T-cell (primary cell): Measurements from ENCODE around the gene DDX51. TPM values are rescaled to one million over a fixed set of nuclear protein-coding genes. Genes with fewer than 3 reads are reported as not detected.

Experiments used
- ATAC-seq, 4 experiments: fragments of 200-7000 bp in 3 of 4; fragments of 150-1000 bp in 1 of 4; cut with Tn5 transposase; replicated peaks in 1 of 4; 1 replicate in 3 of 4; 2 replicates in 1 of 4; pipeline ENCODE4 v1.10.0; 2021; ENCODE audit warnings: moderate library complexity in 3 of 4, mild to moderate bottlenecking in 2 of 4, moderate number of reproducible peaks in 1 of 4
- CTCF ChIA-PET, 2 donors: fragments of 300-600 bp; sonication (Branson Sonifier 250); formaldehyde crosslinking; loops; one replicate each; lab custom pipeline; 2022; ENCODE audit warnings: antibody characterized with exemption in 2 of 2; lab: Charles Lee
- POLR2A ChIA-PET, 2 donors: fragments of 300-600 bp; sonication (Branson Sonifier 250); formaldehyde crosslinking; loops; one replicate each; lab custom pipeline; 2022; ENCODE audit warnings: antibody characterized with exemption in 2 of 2; lab: Charles Lee
- DNase-seq, 35 experiments: peaks; one replicate each; pipeline versions ENCODE4 v3.0.0 to v3.0.0-alpha.2; 2013 to 2023
- H3K27ac ChIP-seq: one replicate; pipeline ENCODE4 v1.5.1; 2013; ENCODE audit warnings: low read length
- H3K27me3 ChIP-seq, 2 experiments: replicated peaks in 1 of 2; 1 replicate in 1 of 2; 2 replicates in 1 of 2; pipeline versions ENCODE4 v1.6.1 to v1.7.0; 2013; ENCODE audit warnings: low read length in 1 of 2, mixed read lengths in 1 of 2; ENCODE audit not compliant: control insufficient read depth in 2 of 2, insufficient read depth in 2 of 2; ENCODE audit errors: extremely low read depth in 1 of 2
- H3K36me3 ChIP-seq, 2 donors: 1 replicate in 1 of 2; 2 replicates in 1 of 2; pipeline versions ENCODE4 v1.6.1 to v1.7.0; 2013; ENCODE audit warnings: low read length in 1 of 2; ENCODE audit not compliant: control insufficient read depth in 2 of 2, insufficient read depth in 1 of 2; ENCODE audit errors: extremely low read depth in 1 of 2
- H3K4me1 ChIP-seq, 2 experiments: 1 replicate in 1 of 2; 2 replicates in 1 of 2; pipeline versions ENCODE4 v1.6.1 to v1.7.0; 2013; ENCODE audit warnings: low read length in 2 of 2, mixed read lengths in 1 of 2; ENCODE audit not compliant: insufficient read depth in 2 of 2, control insufficient read depth in 1 of 2; ENCODE audit errors: extremely low read depth in 1 of 2
- H3K4me3 ChIP-seq, 2 donors: 1 replicate in 1 of 2; 2 replicates in 1 of 2; pipeline versions ENCODE4 v1.5.1 to v1.7.0; 2013; ENCODE audit warnings: mild to moderate bottlenecking in 2 of 2, low read length in 1 of 2, moderate library complexity in 1 of 2; ENCODE audit not compliant: control insufficient read depth in 1 of 2; ENCODE audit errors: extremely low read depth in 1 of 2
- H3K9me3 ChIP-seq: 2 replicates; pipeline ENCODE4 v1.7.0; 2013
- H3K27ac Mint-ChIP-seq, 2 donors: one replicate each; pipeline ENCODE4 v1.8.0; 2020 to 2021; ENCODE audit warnings: mild to moderate bottlenecking in 2 of 2, mixed read lengths in 2 of 2
- H3K27me3 Mint-ChIP-seq, 2 donors: one replicate each; pipeline ENCODE4 v1.8.0; 2021 to 2022; ENCODE audit warnings: mixed read lengths in 2 of 2
- H3K36me3 Mint-ChIP-seq: one replicate; pipeline ENCODE4 v1.8.0; 2021; ENCODE audit warnings: mixed read lengths
- H3K4me1 Mint-ChIP-seq, 3 donors: one replicate each; pipeline ENCODE4 v1.8.0; 2020 to 2022; ENCODE audit warnings: mixed read lengths in 3 of 3, mild to moderate bottlenecking in 1 of 3
- H3K4me3 Mint-ChIP-seq, 3 donors: one replicate each; pipeline ENCODE4 v1.8.0; 2020 to 2022; ENCODE audit warnings: mild to moderate bottlenecking in 3 of 3, mixed read lengths in 3 of 3, moderate library complexity in 3 of 3
- H3K9me3 Mint-ChIP-seq, 3 donors: one replicate each; pipeline ENCODE4 v1.8.0; 2020 to 2022; ENCODE audit warnings: mixed read lengths in 3 of 3
- WGBS: methylation state at CpG from one replicate; pipeline ENCODE4 v1.1.5; 2013; ENCODE audit warnings: missing lambda C conversion rate; ENCODE audit not compliant: insufficient coverage; 5-methylcytosine and 5-hydroxymethylcytosine counted together
- total RNA-seq, 35 experiments: library from RNA in 6 of 35; stranded (reverse) in 6 of 35; fragments of 120-200 nt in 1 of 35; gene quantifications; one replicate each; pipeline versions ENCODE4 v1.2.1 to v1.2.4 and lab custom pipeline; 2013 to 2026

DDX51 gene
- total RNA-seq, 5 donors from 2014 or later (not counting 1 experiment from before 2014, with no cell fraction given), result 41.9 to 58.6 (median 49.0) TPM

DNA sequence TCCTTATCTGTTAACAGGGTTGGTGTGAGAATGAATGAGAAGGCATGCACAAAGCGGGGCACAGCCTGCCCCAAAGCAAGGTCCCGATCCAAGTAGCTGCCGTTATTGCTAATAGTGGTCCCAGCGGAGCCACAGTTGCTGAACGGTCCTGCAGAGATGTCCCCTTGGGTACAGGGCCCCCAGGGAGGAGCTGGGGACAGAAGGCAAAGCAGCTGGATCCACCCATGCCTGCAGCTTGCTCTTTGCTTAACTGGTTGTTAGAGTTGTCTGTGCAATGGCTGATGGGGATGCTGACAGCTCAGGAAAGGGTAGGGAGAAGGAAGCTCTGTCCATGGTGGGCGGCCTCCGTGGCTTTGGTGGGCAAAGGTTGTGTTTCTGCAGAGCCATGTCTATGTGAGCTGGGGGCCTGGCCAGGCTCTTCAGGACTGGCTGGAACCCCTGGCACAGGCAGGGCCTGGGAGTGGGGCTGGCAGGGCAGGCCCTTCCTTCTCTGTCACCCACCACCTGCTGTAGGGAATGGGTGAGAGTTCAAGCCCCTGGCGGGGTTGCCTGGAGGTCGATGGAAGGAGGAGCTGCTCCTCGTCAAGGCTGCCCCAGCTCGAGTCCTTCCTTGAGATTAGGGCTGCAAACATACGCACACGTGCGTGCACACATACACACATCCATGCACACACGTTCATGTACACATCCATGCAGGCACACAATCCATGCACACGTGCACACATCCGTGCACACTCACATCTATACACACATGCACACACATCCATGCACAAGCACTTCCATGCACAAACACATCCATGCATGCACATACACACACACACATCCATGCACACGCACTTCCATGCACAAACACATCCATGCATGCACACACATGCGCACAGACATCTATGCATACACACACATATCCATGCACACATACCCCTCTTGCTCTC lies 35.6 kb upstream of the DDX51 start:
- H3K4me1 Mint-ChIP-seq, result peaks cover 32 to 46% (median 40%) of the 10 kb centered on the region in 3 donors

DNA sequence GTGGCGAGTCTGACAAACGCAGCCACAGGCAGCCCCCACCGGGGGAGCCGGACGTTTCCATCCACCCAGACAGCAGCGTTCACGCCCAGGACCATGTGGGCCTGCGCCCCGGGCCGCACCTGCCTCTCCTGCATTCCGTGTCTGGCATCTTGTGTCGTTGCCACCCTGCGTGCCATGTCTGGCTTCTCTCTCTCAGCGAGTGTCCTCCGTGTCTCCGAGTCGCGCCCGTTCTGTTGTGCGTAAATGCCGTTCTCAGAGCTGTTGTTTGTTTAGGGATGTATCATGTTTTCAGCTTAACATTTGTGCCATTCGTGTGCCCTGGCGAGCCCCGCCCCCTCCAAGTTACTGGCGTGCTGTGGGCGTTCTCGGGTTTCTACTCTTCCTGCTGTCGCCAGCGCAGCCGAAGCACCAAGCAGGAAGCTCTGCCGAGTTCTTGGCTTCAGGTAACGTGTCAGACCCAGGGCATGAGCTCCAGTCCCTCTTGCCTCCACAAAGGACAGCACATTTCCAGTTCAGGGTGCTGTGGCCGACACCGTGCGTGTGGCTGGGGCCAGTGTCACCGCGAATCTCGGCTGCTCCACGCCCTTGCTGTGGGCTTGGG lies 34.8 kb upstream of the DDX51 start:
- H3K9me3 ChIP-seq, result no peaks in the 10 kb centered on the region
- Mint-ChIP-seq H3K4me1 (peaks cover 32 to 45% (median 40%) of the 10 kb centered on the region in 3 donors), H3K36me3 (no peaks in the 10 kb centered on the region), H3K9me3 (no peaks in the 10 kb centered on the region), H3K27ac (peak overlapping the region; percentile 82 to 96), H3K27me3 (no peaks in the 10 kb centered on the region), H3K4me3 (peak overlapping the region; percentile 79 to 86 (median 84))
- peak; percentile 70 to 87 (median 76) for ATAC-seq
- peaks cover 0 to 38% of the 10 kb centered on the region in 2 experiments for H3K27me3 ChIP-seq
- DNase-seq, result peak in 32 of 35 experiments; percentile 33 to 79 (median 60)
- no peaks in the 10 kb centered on the region for H3K36me3 ChIP-seq
- CTCF ChIA-PET, result no interaction called here
- H3K4me1 ChIP-seq, result peaks cover 12 to 33% of the 10 kb centered on the region in 2 experiments
- peak overlapping the region; percentile 28 for H3K27ac ChIP-seq
- POLR2A ChIA-PET, result no interaction called here
- peak overlapping the region in 1 of 2 donors; percentile 33 for H3K4me3 ChIP-seq
- 50% methylated on average over 36 of the region's 39 CpGs for WGBS

More for the DNA sequence above, 35.6 kb upstream of the DDX51 start:
- no peak for DNase-seq
- Mint-ChIP-seq H3K27ac (peak overlapping the region; percentile 82 to 96), H3K36me3 (no peaks in the 10 kb centered on the region), H3K9me3 (no peaks in the 10 kb centered on the region), H3K4me3 (peak overlapping the region in 2 of 3 donors; percentile 84 to 86), H3K27me3 (no peaks in the 10 kb centered on the region)
- Histone ChIP-seq H3K27me3 (peaks cover 0 to 31% of the 10 kb centered on the region in 2 experiments), H3K36me3 (no peaks in the 10 kb centered on the region), H3K4me1 (peaks cover 10 to 29% of the 10 kb centered on the region in 2 experiments), H3K9me3 (peaks cover 3% of the 10 kb centered on the region), H3K27ac (no peak overlapping the region), H3K4me3 (no peak overlapping the region)
- ChIA-PET POLR2A (interaction anchor here in 1 of 2 donors (0.6 kb wide), 1 partner anchor 63 kb away, joined by 3 read pairs; no protein-coding TSS in a partner anchor), CTCF (no interaction called here)
- 88% methylated on average over 16 of the region's 19 CpGs for WGBS
- no peak for ATAC-seq

DNA sequence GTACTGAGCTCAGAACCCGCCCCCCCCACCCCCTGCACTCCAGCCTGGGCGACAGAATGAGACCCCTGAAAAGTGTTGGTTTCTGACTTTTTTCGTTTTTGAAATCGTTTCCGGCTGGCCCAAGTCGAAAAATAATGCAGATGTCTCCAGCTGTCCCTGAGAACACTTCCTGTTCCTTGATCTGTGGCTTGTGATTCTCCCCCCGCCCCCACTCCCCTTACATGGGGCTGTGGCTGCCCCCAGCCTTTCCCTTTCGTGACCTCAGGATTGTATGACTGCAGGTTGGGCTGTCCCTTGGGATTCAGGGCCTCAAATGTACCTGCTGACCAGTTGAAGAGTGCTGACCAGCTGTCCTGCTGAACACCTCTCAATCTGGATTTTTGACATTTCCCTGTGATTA lies 34.2 kb upstream of the DDX51 start:
- H3K36me3 ChIP-seq, result no peaks in the 10 kb centered on the region
- H3K4me1 ChIP-seq, result peaks cover 12 to 39% of the 10 kb centered on the region in 2 experiments
- peak overlapping the region; percentile 79 to 86 (median 84) for H3K4me3 Mint-ChIP-seq
- H3K4me1 Mint-ChIP-seq, result peaks cover 34 to 48% (median 42%) of the 10 kb centered on the region in 3 donors
- H3K9me3 Mint-ChIP-seq, result no peaks in the 10 kb centered on the region
- no peak for DNase-seq
- no peak for ATAC-seq
- WGBS, result 0% methylated on average over 7 of the region's 8 CpGs
- CTCF ChIA-PET, result no interaction called here
- H3K27ac Mint-ChIP-seq, result peak overlapping the region; percentile 82 to 96
- peak overlapping the region in 1 of 2 donors; percentile 33 for H3K4me3 ChIP-seq
- POLR2A ChIA-PET, result no interaction called here
- peak overlapping the region; percentile 28 for H3K27ac ChIP-seq
- H3K27me3 Mint-ChIP-seq, result peaks cover 0 to under 1% of the 10 kb centered on the region in 2 donors
- no peaks in the 10 kb centered on the region for H3K9me3 ChIP-seq
- H3K27me3 ChIP-seq, result peaks cover 0 to 44% of the 10 kb centered on the region in 2 experiments
- no peaks in the 10 kb centered on the region for H3K36me3 Mint-ChIP-seq

DNA sequence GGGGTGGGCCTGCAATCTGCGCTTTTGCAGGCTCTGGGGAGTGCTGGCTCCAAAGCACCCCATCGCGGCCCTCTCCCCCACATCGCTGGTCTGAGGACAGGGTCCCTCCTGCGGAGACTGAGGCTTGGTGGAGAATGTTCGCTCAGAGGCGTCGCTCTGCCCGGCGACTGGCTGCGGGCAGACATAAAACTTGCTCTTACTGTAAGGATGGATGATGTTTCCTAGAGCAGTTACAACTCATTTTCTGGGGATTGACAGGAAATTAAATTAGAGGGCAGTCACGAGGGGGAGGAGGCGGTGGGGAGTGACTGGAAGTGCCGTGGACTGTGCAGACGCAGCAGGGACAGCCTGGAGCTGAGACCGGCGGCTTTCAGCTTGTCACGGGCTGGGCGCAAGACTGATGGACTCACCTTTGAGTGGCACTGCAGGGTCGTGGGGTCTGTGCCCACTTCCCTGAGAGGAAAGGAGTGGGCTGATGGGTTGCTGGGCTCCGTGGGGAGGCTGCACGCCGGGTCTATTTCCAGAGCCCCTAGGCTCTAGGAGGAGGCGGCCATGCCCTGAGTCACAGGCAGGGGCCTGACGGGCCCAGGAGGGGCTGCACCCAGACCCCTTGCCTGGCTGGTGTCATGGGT lies 32.9 kb upstream of the DDX51 start:
- CTCF ChIA-PET, result no interaction called here
- Histone ChIP-seq H3K36me3 (no peaks in the 10 kb centered on the region), H3K27me3 (peaks cover 0 to 57% of the 10 kb centered on the region in 2 experiments), H3K4me3 (no peak overlapping the region), H3K4me1 (peaks cover 12 to 48% of the 10 kb centered on the region in 2 experiments), H3K9me3 (no peaks in the 10 kb centered on the region), H3K27ac (no peak overlapping the region)
- peaks cover 0 to 8% of the 10 kb centered on the region in 2 donors for H3K27me3 Mint-ChIP-seq
- DNase-seq (no peak), ATAC-seq (no peak)
- peaks cover 40 to 53% (median 50%) of the 10 kb centered on the region in 3 donors for H3K4me1 Mint-ChIP-seq
- H3K36me3 Mint-ChIP-seq, result no peaks in the 10 kb centered on the region
- no peak overlapping the region for H3K27ac Mint-ChIP-seq
- H3K4me3 Mint-ChIP-seq, result peak overlapping the region in 1 of 3 donors; percentile 45
- no peaks in the 10 kb centered on the region for H3K9me3 Mint-ChIP-seq
- POLR2A ChIA-PET, result no interaction called here
- 92% methylated on average over 23 of the region's 25 CpGs for WGBS

DNA sequence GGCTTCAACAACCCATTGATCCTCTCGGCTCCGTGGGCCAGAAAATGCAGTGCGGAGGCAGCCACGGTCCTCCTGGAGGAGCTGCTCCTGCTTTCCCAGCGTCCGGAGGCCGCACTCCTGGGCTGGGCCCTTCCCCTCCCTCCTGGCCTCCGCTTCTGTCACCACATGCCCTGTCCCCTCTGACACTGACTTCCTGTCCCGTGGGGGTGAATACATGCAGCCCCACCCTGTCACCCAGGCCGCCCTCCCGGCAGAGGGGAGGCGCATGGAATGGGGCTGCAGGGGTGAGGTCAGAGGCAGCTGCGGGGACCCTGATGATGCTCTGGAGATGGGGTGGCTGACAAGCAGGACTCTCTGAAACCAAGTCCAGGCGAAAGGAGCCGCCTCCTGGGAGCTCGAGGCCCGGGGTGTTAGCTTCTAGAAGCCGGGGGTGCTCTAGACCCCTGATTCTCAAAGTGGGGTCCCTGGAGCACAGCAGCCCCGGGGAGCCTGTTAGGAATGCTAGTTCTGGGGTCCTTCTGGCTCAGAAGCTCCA lies 32.3 kb upstream of the DDX51 start:
- no peaks in the 10 kb centered on the region for H3K9me3 Mint-ChIP-seq
- H3K27ac Mint-ChIP-seq, result no peak overlapping the region
- H3K36me3 Mint-ChIP-seq, result no peaks in the 10 kb centered on the region
- Histone ChIP-seq H3K27ac (no peak overlapping the region), H3K4me3 (no peak overlapping the region), H3K9me3 (no peaks in the 10 kb centered on the region), H3K27me3 (peaks cover 0 to 63% of the 10 kb centered on the region in 2 experiments), H3K36me3 (no peaks in the 10 kb centered on the region), H3K4me1 (peaks cover 12 to 48% of the 10 kb centered on the region in 2 experiments)
- ATAC-seq (no peak), DNase-seq (no peak)
- CTCF ChIA-PET, result no interaction called here
- H3K4me1 Mint-ChIP-seq, result peaks cover 40 to 51% (median 49%) of the 10 kb centered on the region in 3 donors
- peaks cover 0 to 8% of the 10 kb centered on the region in 2 donors for H3K27me3 Mint-ChIP-seq
- WGBS, result 88% methylated on average over 14 of the region's 19 CpGs
- peak overlapping the region in 1 of 3 donors; percentile 45 for H3K4me3 Mint-ChIP-seq
- POLR2A ChIA-PET, result no interaction called here
